GM12892 (cell line): ENCODE results near the gene MACROD2.

Experiments used
- POLR2A ChIP-seq: IDR thresholded peaks from 2 replicates; pipeline ENCODE4 v1.6.1; 2011; ENCODE audit warnings: low read depth, low read length, control low read depth
- POLR2AphosphoS5 ChIP-seq: IDR thresholded peaks from 2 replicates; pipeline ENCODE4 v1.6.1; 2011; ENCODE audit warnings: low read depth, low read length, control low read depth
- TAF1 ChIP-seq: IDR thresholded peaks from 2 replicates; pipeline ENCODE4 v1.6.1; 2011; ENCODE audit warnings: low read depth, mild to moderate bottlenecking, control low read depth, low read length, borderline replicate concordance

- TF ChIP-seq POLR2A (no peak), TAF1 (no peak), POLR2AphosphoS5 (no peak)
These were observed 617.1 kb downstream of the MACROD2 start for GRCh38 chr20:14612391-14612790.
